Osteoblast (primary cell): ENCODE results near the gene PCDHA1. TPM values are rescaled to one million over a fixed set of nuclear protein-coding genes. Genes with fewer than 3 reads are reported as not detected.
A peak's percentile ranks its signal among the peaks of the same experiment; 100 is the strongest.

Experiments
- DNase-seq: peaks from one replicate; pipeline ENCODE4 v3.0.0; 2011; ENCODE audit warnings: low spot score, mixed read lengths; ENCODE audit not compliant: insufficient read length; ENCODE audit errors: missing footprints
- H2AFZ ChIP-seq: 2 replicates; pipeline ENCODE4 v1.6.0; 2011; ENCODE audit warnings: mild to moderate bottlenecking, low read length
- H3K27ac ChIP-seq: 2 replicates; pipeline ENCODE4 v1.5.1; 2011; ENCODE audit warnings: mild to moderate bottlenecking, low read depth, low read length, moderate library complexity
- H3K27me3 ChIP-seq: 2 replicates; pipeline ENCODE4 v1.6.0; 2012; ENCODE audit warnings: mild to moderate bottlenecking, control low read depth, inconsistent platforms, low read length, moderate library complexity; ENCODE audit not compliant: insufficient read depth
- H3K36me3 ChIP-seq: 2 replicates; pipeline ENCODE4 v1.5.1; 2011; ENCODE audit warnings: mild to moderate bottlenecking, low read length, control low read depth, moderate library complexity; ENCODE audit not compliant: insufficient read depth
- H3K4me1 ChIP-seq: 2 replicates; pipeline ENCODE4 v1.5.1; 2011; ENCODE audit warnings: mild to moderate bottlenecking, low read length, control low read depth, moderate library complexity; ENCODE audit not compliant: insufficient read depth
- H3K4me2 ChIP-seq: 2 replicates; pipeline ENCODE4 v1.6.0; 2011; ENCODE audit warnings: mild to moderate bottlenecking, low read length; ENCODE audit not compliant: insufficient read depth
- H3K4me3 ChIP-seq: fragments of 200-600 bp; sonication (generic); 3 replicates; pipeline ENCODE4 v1.5.1; 2012; ENCODE audit warnings: mild to moderate bottlenecking, low read length, inconsistent platforms; ENCODE audit not compliant: insufficient read depth
- H3K79me2 ChIP-seq: 2 replicates; pipeline ENCODE4 v1.6.0; 2012; ENCODE audit warnings: mild to moderate bottlenecking, low read length, control low read depth, inconsistent platforms; ENCODE audit not compliant: insufficient read depth
- H3K9me3 ChIP-seq: 2 replicates; pipeline ENCODE4 v1.5.1; 2011; ENCODE audit warnings: low read depth, low read length, control low read depth
- H4K20me1 ChIP-seq: 2 replicates; pipeline ENCODE4 v1.6.0; 2012; ENCODE audit warnings: mild to moderate bottlenecking, low read length, control low read depth; ENCODE audit not compliant: insufficient read depth
- total RNA-seq: library from RNA; depleted of rRNA; stranded (reverse); fragments of >200 nt; gene quantifications from 2 replicates; pipeline ENCODE4 v1.2.3, GENCODE V29; 2012
- TF ChIP-seq, protein P1 (sequence below): IDR thresholded peaks from 2 replicates; pipeline ENCODE4 v1.5.1; 2011; ENCODE audit warnings: mild to moderate bottlenecking, low read depth, low read length, moderate library complexity; ENCODE audit errors: extremely low read depth

The PCDHA1 gene
- total RNA-seq, 1 donor = not detected

DNA sequence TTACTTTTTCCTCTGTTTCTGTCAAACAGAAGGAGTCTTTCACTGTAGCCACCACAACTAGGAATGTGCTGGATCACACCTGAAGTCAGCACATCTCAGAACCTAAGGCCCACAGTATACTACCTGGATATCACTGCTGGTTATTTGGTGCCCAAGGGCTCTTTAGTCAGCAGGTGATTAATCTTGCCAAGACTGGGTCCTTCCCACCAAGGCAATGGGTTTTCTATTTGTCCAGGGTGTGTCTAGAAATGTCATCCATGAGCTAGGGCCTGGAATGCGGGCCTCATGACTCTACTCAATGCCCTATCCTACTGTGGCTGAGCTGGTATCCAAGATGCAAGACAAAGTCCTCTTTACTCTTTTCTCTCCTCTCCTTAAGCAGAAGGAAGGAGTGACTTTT lies 130.4 kb downstream of the PCDHA1 start:
- no peaks in the 10 kb centered on the region for H3K79me2 ChIP-seq
- H2AFZ ChIP-seq = no peak overlapping the region
- no peak overlapping the region for H3K4me2 ChIP-seq
- no peaks in the 10 kb centered on the region for H3K36me3 ChIP-seq
- DNase-seq = no peak
- H3K27me3 ChIP-seq = no peaks in the 10 kb centered on the region
- H4K20me1 ChIP-seq = no peaks in the 10 kb centered on the region
- no peaks in the 10 kb centered on the region for H3K9me3 ChIP-seq
- H3K4me3 ChIP-seq = no peak overlapping the region
- TF ChIP-seq, protein P1, sequence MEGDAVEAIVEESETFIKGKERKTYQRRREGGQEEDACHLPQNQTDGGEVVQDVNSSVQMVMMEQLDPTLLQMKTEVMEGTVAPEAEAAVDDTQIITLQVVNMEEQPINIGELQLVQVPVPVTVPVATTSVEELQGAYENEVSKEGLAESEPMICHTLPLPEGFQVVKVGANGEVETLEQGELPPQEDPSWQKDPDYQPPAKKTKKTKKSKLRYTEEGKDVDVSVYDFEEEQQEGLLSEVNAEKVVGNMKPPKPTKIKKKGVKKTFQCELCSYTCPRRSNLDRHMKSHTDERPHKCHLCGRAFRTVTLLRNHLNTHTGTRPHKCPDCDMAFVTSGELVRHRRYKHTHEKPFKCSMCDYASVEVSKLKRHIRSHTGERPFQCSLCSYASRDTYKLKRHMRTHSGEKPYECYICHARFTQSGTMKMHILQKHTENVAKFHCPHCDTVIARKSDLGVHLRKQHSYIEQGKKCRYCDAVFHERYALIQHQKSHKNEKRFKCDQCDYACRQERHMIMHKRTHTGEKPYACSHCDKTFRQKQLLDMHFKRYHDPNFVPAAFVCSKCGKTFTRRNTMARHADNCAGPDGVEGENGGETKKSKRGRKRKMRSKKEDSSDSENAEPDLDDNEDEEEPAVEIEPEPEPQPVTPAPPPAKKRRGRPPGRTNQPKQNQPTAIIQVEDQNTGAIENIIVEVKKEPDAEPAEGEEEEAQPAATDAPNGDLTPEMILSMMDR = no peak
- no peaks in the 10 kb centered on the region for H3K4me1 ChIP-seq
- no peak overlapping the region for H3K27ac ChIP-seq

DNA sequence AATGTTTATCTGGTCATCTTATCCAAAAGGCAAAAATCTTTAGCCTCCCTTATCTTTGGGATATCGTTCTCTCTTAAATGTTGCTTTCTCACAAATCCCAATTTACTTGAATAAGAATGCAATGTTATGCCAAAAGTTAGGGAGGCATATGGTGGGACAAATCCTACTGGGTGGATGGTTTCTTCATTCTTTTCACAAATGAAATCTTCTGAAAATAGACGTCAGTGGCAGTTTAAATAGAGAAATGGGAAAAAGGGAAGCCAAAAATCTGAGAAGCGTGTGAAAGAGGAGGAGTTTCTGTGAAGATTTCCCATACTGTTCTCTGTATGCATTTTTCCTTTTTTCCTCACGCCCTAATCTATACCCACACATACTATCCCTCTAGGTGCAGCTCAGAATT lies 137.7 kb downstream of the PCDHA1 start:
- H3K4me1 ChIP-seq = no peaks in the 10 kb centered on the region
- no peak overlapping the region for H3K4me3 ChIP-seq
- TF ChIP-seq, protein P1 = no peak
- H4K20me1 ChIP-seq = no peaks in the 10 kb centered on the region
- no peaks in the 10 kb centered on the region for H3K79me2 ChIP-seq
- H3K36me3 ChIP-seq = no peaks in the 10 kb centered on the region
- H3K4me2 ChIP-seq = no peak overlapping the region
- peaks cover 4% of the 10 kb centered on the region for H3K27me3 ChIP-seq
- DNase-seq = no peak
- no peak overlapping the region for H2AFZ ChIP-seq
- H3K27ac ChIP-seq = no peak overlapping the region
- no peaks in the 10 kb centered on the region for H3K9me3 ChIP-seq

- Histone ChIP-seq H3K4me3 (peak within 1 kb of the TSS; percentile 58), H3K4me2 (peak within 1 kb of the TSS; percentile 67), H3K36me3 (no peaks in the 10 kb centered on the region), H4K20me1 (no peaks in the 10 kb centered on the region), H2AFZ (peak within 1 kb of the TSS; percentile 83), H3K27ac (no peak within 1 kb of the TSS), H3K9me3 (no peaks in the 10 kb centered on the region), H3K4me1 (no peaks in the 10 kb centered on the region), H3K79me2 (no peaks in the 10 kb centered on the region), H3K27me3 (peaks cover 4% of the 10 kb centered on the region)
- peak; percentile 3 for DNase-seq
- TF ChIP-seq, protein P1 = no peak
Measured at GRCh38 chr5:140925806-140926442, 140.0 kb downstream of the PCDHA1 start, which contains the start of gene PCDHAC1. Gene PCDHAC1, plus strand, starts transcription at chr5:140926299. Its CDS starts 594 bp downstream, at chr5:140926893.

DNA sequence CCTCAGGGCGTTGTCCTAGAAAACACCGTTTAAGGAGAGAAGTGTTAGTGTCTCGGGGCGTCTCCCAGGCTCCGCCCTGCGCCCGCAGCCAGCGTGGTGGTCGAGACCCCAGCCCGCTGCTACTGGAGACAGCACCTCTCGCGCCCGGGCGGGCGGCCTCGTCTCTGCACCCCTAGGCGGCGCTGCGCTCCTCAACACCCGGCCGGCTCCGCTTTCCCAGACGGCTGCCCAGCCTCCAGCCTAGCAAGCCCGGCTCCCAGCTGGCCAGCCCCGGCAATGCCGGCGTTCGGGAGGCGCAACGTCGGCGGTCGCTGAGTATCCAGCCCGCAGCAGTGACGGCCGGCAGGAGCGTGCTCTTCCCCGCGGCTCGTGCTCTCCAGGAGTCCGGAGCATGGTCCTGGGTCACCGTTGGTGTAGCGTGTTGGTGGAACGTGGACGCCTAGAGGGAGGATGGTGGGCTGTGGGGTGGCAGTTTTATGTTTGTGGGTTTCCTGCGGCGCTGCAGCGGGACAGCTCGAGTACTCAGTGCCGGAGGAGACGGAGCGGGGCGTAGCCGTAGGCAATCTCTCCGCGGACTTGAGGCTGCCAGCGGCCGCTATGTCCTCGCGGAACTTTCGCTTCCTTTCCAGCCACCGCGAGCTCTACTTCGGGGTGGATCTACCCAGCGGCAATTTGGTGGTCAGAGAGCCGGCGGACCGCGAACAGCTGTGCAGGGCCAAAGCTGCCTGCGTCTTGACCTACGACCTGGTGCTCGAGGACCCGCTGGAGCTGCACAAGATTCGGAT lies 140.7 kb downstream of the PCDHA1 start:
- Histone ChIP-seq H3K9me3 (no peaks in the 10 kb centered on the region), H3K4me1 (no peaks in the 10 kb centered on the region), H3K27ac (no peak overlapping the region), H2AFZ (peak overlapping the region; percentile 83), H3K79me2 (no peaks in the 10 kb centered on the region), H3K4me2 (peak overlapping the region; percentile 67), H3K36me3 (no peaks in the 10 kb centered on the region), H4K20me1 (no peaks in the 10 kb centered on the region), H3K27me3 (peaks cover 4% of the 10 kb centered on the region), H3K4me3 (peak overlapping the region; percentile 58)
- TF ChIP-seq, protein P1 = peak; percentile 35
- DNase-seq = peak; percentile 79
